Esophagus squamous epithelium (tissue), 4 donors: ENCODE results near the gene SOCS2.

Experiments
- POLR2A ChIP-seq, 4 donors: fragments of 450-650 bp; IDR thresholded peaks; one replicate each; pipeline ENCODE4 v1.6.1; 2017; ENCODE audit warnings: antibody characterized with exemption in 4 of 4, mild to moderate bottlenecking in 4 of 4, moderate library complexity in 3 of 4
- TF ChIP-seq, protein P1 (sequence below), 6 experiments: fragments of 450-650 bp in 4 of 6; fragments of 200-600 bp in 2 of 6; sonication (generic) in 2 of 6; IDR thresholded peaks; one replicate each; pipeline ENCODE4 v1.5.1; 2016 to 2019; ENCODE audit warnings: antibody characterized with exemption in 6 of 6, mild to moderate bottlenecking in 4 of 6, moderate library complexity in 4 of 6

- TF ChIP-seq, protein P1, sequence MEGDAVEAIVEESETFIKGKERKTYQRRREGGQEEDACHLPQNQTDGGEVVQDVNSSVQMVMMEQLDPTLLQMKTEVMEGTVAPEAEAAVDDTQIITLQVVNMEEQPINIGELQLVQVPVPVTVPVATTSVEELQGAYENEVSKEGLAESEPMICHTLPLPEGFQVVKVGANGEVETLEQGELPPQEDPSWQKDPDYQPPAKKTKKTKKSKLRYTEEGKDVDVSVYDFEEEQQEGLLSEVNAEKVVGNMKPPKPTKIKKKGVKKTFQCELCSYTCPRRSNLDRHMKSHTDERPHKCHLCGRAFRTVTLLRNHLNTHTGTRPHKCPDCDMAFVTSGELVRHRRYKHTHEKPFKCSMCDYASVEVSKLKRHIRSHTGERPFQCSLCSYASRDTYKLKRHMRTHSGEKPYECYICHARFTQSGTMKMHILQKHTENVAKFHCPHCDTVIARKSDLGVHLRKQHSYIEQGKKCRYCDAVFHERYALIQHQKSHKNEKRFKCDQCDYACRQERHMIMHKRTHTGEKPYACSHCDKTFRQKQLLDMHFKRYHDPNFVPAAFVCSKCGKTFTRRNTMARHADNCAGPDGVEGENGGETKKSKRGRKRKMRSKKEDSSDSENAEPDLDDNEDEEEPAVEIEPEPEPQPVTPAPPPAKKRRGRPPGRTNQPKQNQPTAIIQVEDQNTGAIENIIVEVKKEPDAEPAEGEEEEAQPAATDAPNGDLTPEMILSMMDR (IDR thresholded peaks at IDR 0.05) = no peak
- TF ChIP-seq POLR2A (IDR thresholded peaks at IDR 0.05) = no peak
Observed at GRCh38 chr12:93537769-93538168, 34.7 kb upstream of the SOCS2 start.
